GM23248 (cell line): ENCODE measurements around the gene RNF214.

Experiments
- EZH2 ChIP-seq: fragments of 200-600 bp; sonication (generic); IDR thresholded peaks from 2 replicates; pipeline ENCODE4 v1.6.1; 2018; ENCODE audit warnings: antibody characterized with exemption, mild to moderate bottlenecking; ENCODE audit not compliant: insufficient read depth, poor library complexity, severe bottlenecking
- EZH2phosphoT487 ChIP-seq: fragments of 200-600 bp; sonication (generic); IDR thresholded peaks from 2 replicates; pipeline ENCODE4 v1.6.1; 2018; ENCODE audit warnings: antibody characterized with exemption, moderate library complexity, mild to moderate bottlenecking, low read depth; ENCODE audit not compliant: insufficient read depth

- TF ChIP-seq EZH2 (no peak), EZH2phosphoT487 (no peak)
Observed at GRCh38 chr11:117282956-117283355, 50.5 kb downstream of the RNF214 start.
